HG03460 (cell line): ENCODE results near the gene XKR7.
"Not testable (repeated sequence)": the region's sequence is repeated elsewhere in the genome, so short reads cannot be mapped to it uniquely, and the experiment has no call there.

Experiments used
- ATAC-seq: cut with Tn5 transposase; IDR thresholded peaks from one replicate; pipeline ENCODE4 v1.9.1; 2021; ENCODE audit not compliant: unreplicated experiment

The XKR7 gene

GRCh38 chr20:31967830-31968249, at the start of gene XKR7:
XKR7 (plus strand) TSS chr20:31968151; CDS start chr20:31968176, 25 bp downstream.
- peak; percentile 13 for ATAC-seq

GRCh38 chr20:31918466-31919105, 49.4 kb upstream of the XKR7 start:
- no peak for ATAC-seq

- no peak for ATAC-seq
These were observed 48.4 kb upstream of the XKR7 start for GRCh38 chr20:31919410-31920155.

- ATAC-seq, result no peak
These were observed 47.6 kb upstream of the XKR7 start for GRCh38 chr20:31920275-31920855.

GRCh38 chr20:31921480-31921879, 46.5 kb upstream of the XKR7 start:
- not testable (repeated sequence) for ATAC-seq

- no peak for ATAC-seq
These were observed 45.8 kb upstream of the XKR7 start for GRCh38 chr20:31922181-31922580.

- ATAC-seq, result no peak
These were observed 45.4 kb upstream of the XKR7 start for GRCh38 chr20:31922588-31922987.

- ATAC-seq, result peak; percentile 69
These were observed 44.3 kb upstream of the XKR7 start for GRCh38 chr20:31923388-31924331.

- no peak for ATAC-seq
These were observed 43.4 kb upstream of the XKR7 start for GRCh38 chr20:31924561-31924960.

GRCh38 chr20:31925631-31926030, 42.3 kb upstream of the XKR7 start:
- ATAC-seq, result no peak

GRCh38 chr20:31926493-31926892, 41.5 kb upstream of the XKR7 start:
- ATAC-seq, result no peak

GRCh38 chr20:31927627-31928159, 40.3 kb upstream of the XKR7 start:
- no peak for ATAC-seq

GRCh38 chr20:31929631-31930030, 38.3 kb upstream of the XKR7 start:
- not testable (repeated sequence) for ATAC-seq

GRCh38 chr20:31930779-31931178, 37.2 kb upstream of the XKR7 start:
- ATAC-seq, result no peak

GRCh38 chr20:31933698-31934097, 34.3 kb upstream of the XKR7 start:
- no peak for ATAC-seq

- ATAC-seq, result no peak
These were observed 33.5 kb upstream of the XKR7 start for GRCh38 chr20:31934491-31934890.

- no peak for ATAC-seq
These were observed 32.8 kb upstream of the XKR7 start for GRCh38 chr20:31934968-31935764.

- ATAC-seq, result no peak
These were observed 31.5 kb upstream of the XKR7 start for GRCh38 chr20:31936420-31936819.

- ATAC-seq, result no peak
These were observed 30.1 kb upstream of the XKR7 start for GRCh38 chr20:31937820-31938219.

GRCh38 chr20:31939661-31940060, 28.3 kb upstream of the XKR7 start:
- ATAC-seq, result no peak
